SH-SY5Y (cell line): ENCODE measurements around the gene CRIP2.

Experiments
- GATA2 ChIP-seq: IDR thresholded peaks from 2 replicates; pipeline ENCODE4 v1.6.1; 2011; ENCODE audit warnings: mild to moderate bottlenecking, low read depth, low read length
- GATA3 ChIP-seq: IDR thresholded peaks from 2 replicates; pipeline ENCODE4 v1.6.1; 2011; ENCODE audit warnings: low read depth, mild to moderate bottlenecking, low read length, moderate library complexity

GRCh38 chr14:105425823-105426247 lies 48.8 kb upstream of the CRIP2 start:
- TF ChIP-seq GATA2 (no peak), GATA3 (no peak)
